H1 (cell line): ENCODE data around the gene DACT3. TPM values are rescaled to one million over a fixed set of nuclear protein-coding genes. Genes with fewer than 3 reads are reported as not detected.

ENCODE experiments used
- CTCF ChIA-PET: fragments of 300-600 bp; sonication (Branson Sonifier 250); formaldehyde crosslinking; loops from one replicate; lab custom pipeline; 2021; ENCODE audit not compliant: partially characterized antibody; lab: Charles Lee
- POLR2A ChIA-PET: fragments of 300-600 bp; sonication (Branson Sonifier 250); formaldehyde crosslinking; loops from one replicate; lab custom pipeline; 2021; ENCODE audit warnings: inconsistent platforms; ENCODE audit not compliant: partially characterized antibody; lab: Charles Lee
- DNase-seq, 2 experiments: peaks; one replicate each; pipeline versions ENCODE4 v3.0.0 to v3.0.0-alpha.2; 2010 to 2022; ENCODE audit warnings: low spot score in 2 of 2, low read depth in 1 of 2, mixed read lengths in 1 of 2
- FAIRE-seq: peaks from 2 replicates; lab custom pipeline; 2011; peaks lifted over from hg19 to GRCh38; lab: Jason Lieb, UNC
- H2AFZ ChIP-seq: 2 replicates; pipeline ENCODE4 v1.8.1; 2012; ENCODE audit warnings: low read length, inconsistent platforms
- H2AK5ac ChIP-seq: 2 replicates; pipeline ENCODE4 v1.6.1; 2013; ENCODE audit warnings: low read depth, low read length
- H2BK120ac ChIP-seq: replicated peaks from 2 replicates; pipeline ENCODE3; 2013; ENCODE audit warnings: low read depth, low read length, inconsistent platforms
- H2BK12ac ChIP-seq: 2 replicates; pipeline ENCODE4 v1.6.1; 2013; ENCODE audit warnings: low read depth, low read length
- H2BK15ac ChIP-seq: 2 replicates; pipeline ENCODE4 v1.6.1; 2013; ENCODE audit warnings: low read length
- H2BK20ac ChIP-seq: 2 replicates; pipeline ENCODE4 v1.6.1; 2013; ENCODE audit warnings: low read length
- H2BK5ac ChIP-seq: 2 replicates; pipeline ENCODE4 v1.6.1; 2013; ENCODE audit warnings: low read depth, low read length
- H3K14ac ChIP-seq: 2 replicates; pipeline ENCODE4 v1.6.1; 2013; ENCODE audit warnings: inconsistent platforms; ENCODE audit not compliant: insufficient read length
- H3K18ac ChIP-seq: 2 replicates; pipeline ENCODE4 v1.6.1; 2013; ENCODE audit warnings: low read length; ENCODE audit errors: extremely low read depth
- H3K23ac ChIP-seq: 2 replicates; pipeline ENCODE4 v1.6.1; 2013; ENCODE audit warnings: inconsistent platforms; ENCODE audit not compliant: insufficient read length
- H3K23me2 ChIP-seq: 2 replicates; pipeline ENCODE4 v1.6.1; 2013; ENCODE audit warnings: low read depth, low read length
- H3K27ac ChIP-seq: 2 replicates; pipeline ENCODE4 v1.6.1; 2011; ENCODE audit warnings: low read depth, low read length, inconsistent platforms
- H3K27me3 ChIP-seq, 4 experiments: replicated peaks in 1 of 4; 1 replicate in 1 of 4; 2 replicates in 3 of 4; pipeline versions ENCODE4 v1.6.1 to v1.8.1; 2011 to 2013; ENCODE audit warnings: low read length in 3 of 4, mild to moderate bottlenecking in 3 of 4, inconsistent platforms in 2 of 4, mixed read lengths in 2 of 4, moderate library complexity in 1 of 4; ENCODE audit not compliant: control insufficient read depth in 3 of 4, insufficient read depth in 3 of 4; ENCODE audit errors: extremely low read depth in 1 of 4
- H3K36me3 ChIP-seq, 4 experiments: 2 replicates each; pipeline versions ENCODE4 v1.6.1 to v1.8.1; 2011 to 2013; ENCODE audit warnings: mild to moderate bottlenecking in 4 of 4, low read length in 3 of 4, moderate library complexity in 2 of 4, control low read depth in 1 of 4, inconsistent platforms in 1 of 4; ENCODE audit not compliant: insufficient read depth in 4 of 4, control insufficient read depth in 2 of 4
- H3K4ac ChIP-seq: replicated peaks from 2 replicates; pipeline ENCODE3; 2013; ENCODE audit warnings: low read length, low read depth, mixed read lengths, inconsistent platforms; ENCODE audit not compliant: insufficient read length
- H3K4me1 ChIP-seq, 4 experiments: replicated peaks in 1 of 4; 1 replicate in 1 of 4; 2 replicates in 3 of 4; pipeline versions ENCODE4 v1.6.1 to v1.8.1; 2011 to 2013; ENCODE audit warnings: low read length in 3 of 4, inconsistent platforms in 2 of 4, mixed read lengths in 1 of 4; ENCODE audit not compliant: insufficient read depth in 4 of 4, control insufficient read depth in 3 of 4
- H3K4me2 ChIP-seq, 2 experiments: 2 replicates each; pipeline versions ENCODE4 v1.6.1 to v1.8.1; 2011 to 2013; ENCODE audit warnings: low read depth in 2 of 2, low read length in 2 of 2, control low read depth in 1 of 2, inconsistent platforms in 1 of 2, mild to moderate bottlenecking in 1 of 2; ENCODE audit not compliant: insufficient read depth in 1 of 2
- H3K4me3 ChIP-seq, 4 experiments: fragments of 200-600, 300-600 bp in 1 of 4; sonication (generic), shearing (Covaris generic), sonication (Bioruptor Twin) in 1 of 4; 2 replicates each; pipeline versions ENCODE4 v1.5.1 to v1.8.1; 2011 to 2016; ENCODE audit warnings: low read length in 4 of 4, low read depth in 3 of 4, control low read depth in 2 of 4, inconsistent platforms in 2 of 4, mild to moderate bottlenecking in 2 of 4, mixed read lengths in 1 of 4, moderate library complexity in 1 of 4; ENCODE audit not compliant: insufficient read depth in 2 of 4; ENCODE audit errors: extremely low read depth in 1 of 4
- H3K56ac ChIP-seq: replicated peaks from 2 replicates; pipeline ENCODE3; 2013; ENCODE audit warnings: low read depth, mild to moderate bottlenecking, mixed read lengths, low read length, inconsistent platforms; ENCODE audit not compliant: insufficient read length
- H3K79me1 ChIP-seq: 2 replicates; pipeline ENCODE4 v1.6.1; 2013; ENCODE audit warnings: low read depth, low read length, control low read depth
- H3K79me2 ChIP-seq, 2 experiments: 2 replicates each; pipeline versions ENCODE4 v1.6.1 to v1.8.1; 2012 to 2013; ENCODE audit warnings: low read length in 2 of 2, mild to moderate bottlenecking in 2 of 2, inconsistent platforms in 1 of 2; ENCODE audit not compliant: insufficient read depth in 2 of 2, control insufficient read depth in 1 of 2
- H3K9ac ChIP-seq, 4 experiments: replicated peaks in 1 of 4; 1 replicate in 1 of 4; 2 replicates in 3 of 4; pipeline versions ENCODE4 v1.6.1 to v1.8.1; 2011 to 2013; ENCODE audit warnings: low read depth in 3 of 4, low read length in 3 of 4, control low read depth in 2 of 4, mild to moderate bottlenecking in 2 of 4, moderate library complexity in 2 of 4, inconsistent platforms in 1 of 4; ENCODE audit errors: extremely low read depth in 1 of 4
- H3K9me3 ChIP-seq, 2 experiments: 2 replicates each; pipeline versions ENCODE4 v1.6.1 to v1.8.1; 2012 to 2013; ENCODE audit warnings: mild to moderate bottlenecking in 2 of 2, moderate library complexity in 2 of 2, control low read depth in 1 of 2, inconsistent platforms in 1 of 2, low read depth in 1 of 2, low read length in 1 of 2, mixed read lengths in 1 of 2; ENCODE audit not compliant: insufficient read depth in 2 of 2
- H4K20me1 ChIP-seq, 2 experiments: replicated peaks in 1 of 2; 2 replicates each; pipeline versions ENCODE3 to v1.8.1; 2011 to 2013; ENCODE audit warnings: inconsistent platforms in 2 of 2, low read length in 2 of 2, mild to moderate bottlenecking in 1 of 2; ENCODE audit not compliant: insufficient read depth in 2 of 2, control insufficient read depth in 1 of 2
- H4K5ac ChIP-seq: 2 replicates; pipeline ENCODE4 v1.6.1; 2013; ENCODE audit warnings: low read length, low read depth, mixed read lengths, inconsistent platforms; ENCODE audit not compliant: insufficient read length
- H4K8ac ChIP-seq: 2 replicates; pipeline ENCODE4 v1.8.0; 2013; ENCODE audit warnings: mild to moderate bottlenecking, moderate library complexity, low read length, inconsistent platforms; ENCODE audit not compliant: insufficient read depth; ENCODE audit errors: extremely low read depth
- H4K91ac ChIP-seq: replicated peaks from 2 replicates; pipeline ENCODE3; 2013; ENCODE audit warnings: low read length, mixed read lengths, inconsistent platforms; ENCODE audit not compliant: insufficient read length
- FOSL1 ChIP-seq: IDR thresholded peaks from 2 replicates; pipeline ENCODE4 v1.6.1; 2011; ENCODE audit warnings: mild to moderate bottlenecking, low read depth, low read length, moderate library complexity; ENCODE audit not compliant: insufficient read depth
- HDAC2 ChIP-seq, 2 experiments: fragments of 300-600 bp in 1 of 2; sonication (generic) in 1 of 2; IDR thresholded peaks; 2 replicates each; pipeline ENCODE4 v1.6.1; 2011 to 2012; ENCODE audit warnings: low read depth in 2 of 2, low read length in 2 of 2, mild to moderate bottlenecking in 2 of 2, moderate library complexity in 2 of 2, borderline replicate concordance in 1 of 2, inconsistent platforms in 1 of 2
- HDAC6 ChIP-seq: IDR thresholded peaks from one replicate; pipeline ENCODE4 v1.7.1; 2012; ENCODE audit warnings: low read depth, mild to moderate bottlenecking, inconsistent platforms, low read length, moderate library complexity
- KDM5A ChIP-seq: fragments of 200-600 bp; IDR thresholded peaks from 2 replicates; pipeline ENCODE4 v1.7.1; 2012; ENCODE audit warnings: mild to moderate bottlenecking, low read length, inconsistent platforms, mixed read lengths
- NRF1 ChIP-seq: IDR thresholded peaks from 2 replicates; pipeline ENCODE4 v1.6.1; 2011; ENCODE audit warnings: mild to moderate bottlenecking, low read depth, low read length, improper control_type of control experiment
- POLR2A ChIP-seq, 2 experiments: IDR thresholded peaks; 1 replicate in 1 of 2; 2 replicates in 1 of 2; pipeline ENCODE4 v1.6.1; 2011; ENCODE audit warnings: low read depth in 2 of 2, low read length in 2 of 2, mild to moderate bottlenecking in 2 of 2; ENCODE audit errors: control extremely low read depth in 1 of 2
- SIN3A ChIP-seq, 2 experiments: IDR thresholded peaks in 1 of 2; conservative IDR thresholded peaks in 1 of 2; 2 replicates each; pipeline ENCODE4 v1.6.1; 2011 to 2012; ENCODE audit warnings: low read length in 2 of 2, improper control_type of control experiment in 1 of 2, low read depth in 1 of 2, mild to moderate bottlenecking in 1 of 2
- SIRT6 ChIP-seq: IDR thresholded peaks from one replicate; pipeline ENCODE4 v1.7.1; 2012; ENCODE audit warnings: low read length, inconsistent platforms
- TAF7 ChIP-seq: optimal IDR thresholded peaks from 2 replicates; pipeline ENCODE3; 2011; ENCODE audit warnings: low read depth, mild to moderate bottlenecking, inconsistent platforms, low read length, moderate library complexity, borderline replicate concordance
- TCF12 ChIP-seq: IDR thresholded peaks from 2 replicates; pipeline ENCODE4 v1.6.1; 2011; ENCODE audit warnings: low read depth, mild to moderate bottlenecking, low read length
- YY1 ChIP-seq: IDR thresholded peaks from 2 replicates; pipeline ENCODE4 v1.6.1; 2011; ENCODE audit warnings: low read depth, mild to moderate bottlenecking, low read length
- ZNF274 ChIP-seq: IDR thresholded peaks from 2 replicates; pipeline ENCODE4 v1.7.0; 2012; ENCODE audit warnings: low read length, borderline replicate concordance; ENCODE audit errors: extremely low read depth
- WGBS, 2 experiments: shearing (Covaris generic) in 1 of 2; methylation state at CpG; one replicate each; pipeline versions ENCODE4 v1.1.6 to v1.1.7; 2013 to 2015; ENCODE audit warnings: low lambda C conversion rate in 2 of 2, mixed read lengths in 2 of 2, inconsistent platforms in 1 of 2, low coverage in 1 of 2, missing lambda C conversion rate in 1 of 2; ENCODE audit not compliant: insufficient replicate concordance in 2 of 2, insufficient coverage in 1 of 2, insufficient read length in 1 of 2; ENCODE audit errors: extremely low coverage in 1 of 2, missing lambda C conversion rate in 1 of 2; 5-methylcytosine and 5-hydroxymethylcytosine counted together
- polyA plus RNA-seq, 7 experiments: library from polyadenylated mRNA; depleted of rRNA in 3 of 7; stranded (reverse) in 5 of 7; unstranded in 2 of 7; fragments of >200 nt in 5 of 7; fragments of 200-250 nt in 2 of 7; gene quantifications; 1 replicate in 5 of 7; 2 replicates in 1 of 7; 4 replicates in 1 of 7; pipeline versions ENCODE4 v1.2.1 to v1.2.3, GENCODE V29; 2011 to 2013; ENCODE audit warnings: missing spikeins in 2 of 7, mixed read lengths in 2 of 7
- total RNA-seq: library from RNA; stranded (reverse); fragmentation: NEBNext Ultra II Directional; extraction: Animal tissue kit (Norgen Biotek cat#: 25700); gene quantifications from 2 replicates; pipeline ENCODE4 v1.2.1, GENCODE V29; 2021
- TF ChIP-seq, protein P1 (sequence below): IDR thresholded peaks from 2 replicates; pipeline ENCODE4 v1.6.1; 2012; ENCODE audit warnings: inconsistent platforms

DACT3 gene
- total and polyA plus RNA-seq, 2 of the 8 experiments (the other 6 are each of a cell fraction or from before 2014, with no cell fraction given) = 1.8 to 2.0 TPM

DNA sequence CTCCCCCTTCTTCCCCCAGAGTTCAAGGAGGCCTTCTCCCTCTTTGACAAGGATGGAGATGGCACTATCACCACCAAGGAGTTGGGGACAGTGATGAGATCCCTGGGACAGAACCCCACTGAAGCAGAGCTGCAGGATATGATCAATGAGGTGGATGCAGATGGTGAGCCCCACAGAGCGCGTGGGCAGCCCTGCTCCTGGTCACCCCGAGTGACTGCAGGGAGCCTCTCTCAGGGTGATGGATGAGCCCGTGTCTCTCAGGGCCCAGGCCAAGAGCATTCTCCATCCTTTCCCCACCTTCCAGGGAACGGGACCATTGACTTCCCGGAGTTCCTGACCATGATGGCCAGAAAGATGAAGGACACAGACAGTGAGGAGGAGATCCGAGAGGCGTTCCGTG is 52.8 kb downstream of the DACT3 start:
- H3K23me2 ChIP-seq = no peaks in the 10 kb centered on the region
- H3K18ac ChIP-seq = no peak overlapping the region
- no peak overlapping the region for H2BK12ac ChIP-seq
- peaks cover 5 to 18% of the 10 kb centered on the region in 2 experiments for H3K79me2 ChIP-seq
- ChIA-PET CTCF (interaction anchor here (2.8 kb wide), 1 partner anchor 8 kb away, joined by 21 read pairs; no protein-coding TSS in a partner anchor), POLR2A (interaction anchor here (1.7 to 2.2 kb wide), 2 partner anchors 13 to 18 kb away, joined by 4 to 7 read pairs; no protein-coding TSS in a partner anchor)
- H2BK5ac ChIP-seq = no peak overlapping the region
- no peak overlapping the region for H4K5ac ChIP-seq
- H3K14ac ChIP-seq = no peak overlapping the region
- H2BK20ac ChIP-seq = no peak overlapping the region
- H2AK5ac ChIP-seq = no peak overlapping the region
- 93% methylated on average over 9 of the region's 9 CpGs; no CpG with 5 or more reads in 1 of the 2 experiments for WGBS, 2 experiments
- H3K4ac ChIP-seq = no peak overlapping the region
- H4K8ac ChIP-seq = no peak overlapping the region
- H3K36me3 ChIP-seq = peaks cover 16 to 44% (median 40%) of the 10 kb centered on the region in 4 experiments; a peak in 7 of 8 replicates
- H3K4me2 ChIP-seq = no peak overlapping the region
- H3K56ac ChIP-seq = no peak overlapping the region
- no peak for FAIRE-seq
- no peak overlapping the region for H3K23ac ChIP-seq
- peaks cover 10% of the 10 kb centered on the region for H3K79me1 ChIP-seq
- H3K9ac ChIP-seq = no peak overlapping the region
- no peak overlapping the region for H2BK15ac ChIP-seq
- H3K4me3 ChIP-seq = no peak overlapping the region
- H4K91ac ChIP-seq = no peak overlapping the region
- no peak overlapping the region for H3K27ac ChIP-seq
- peaks cover 0 to 11% (median 2%) of the 10 kb centered on the region in 4 experiments; a peak in 4 of 7 replicates for H3K4me1 ChIP-seq
- no peak for DNase-seq
- H4K20me1 ChIP-seq = peaks cover 14 to 29% of the 10 kb centered on the region in 2 experiments
- H3K9me3 ChIP-seq = no peaks in the 10 kb centered on the region
- H3K27me3 ChIP-seq = no peaks in the 10 kb centered on the region
- no peak overlapping the region for H2BK120ac ChIP-seq
- no peak overlapping the region for H2AFZ ChIP-seq
- TF ChIP-seq YY1 (no peak), SIN3A (conservative IDR thresholded peaks at IDR 0.05 in 1 of 2, IDR thresholded peaks at IDR 0.05 in 1 of 2; ENCODE audit: low read depth in 1 of 2, low read length in 2 of 2) (no peak), POLR2A (IDR thresholded peaks at IDR 0.05; ENCODE audit: control extremely low read depth in 1 of 2, low read depth in 2 of 2, low read length in 2 of 2) (no peak), SIRT6 (no peak), TCF12 (no peak), TAF7 (no peak), HDAC6 (no peak), HDAC2 (IDR thresholded peaks at IDR 0.05; ENCODE audit: borderline replicate concordance in 1 of 2, low read depth in 2 of 2, low read length in 2 of 2) (no peak), KDM5A (no peak), NRF1 (no peak), ZNF274 (no peak), FOSL1 (no peak)
- TF ChIP-seq, protein P1, sequence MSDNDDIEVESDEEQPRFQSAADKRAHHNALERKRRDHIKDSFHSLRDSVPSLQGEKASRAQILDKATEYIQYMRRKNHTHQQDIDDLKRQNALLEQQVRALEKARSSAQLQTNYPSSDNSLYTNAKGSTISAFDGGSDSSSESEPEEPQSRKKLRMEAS = no peak
